Measurements from ENCODE around the gene SMC6. TPM values are rescaled to one million over a fixed set of nuclear protein-coding genes. Genes with fewer than 3 reads are reported as not detected.
A peak's percentile ranks its signal among the peaks of the same experiment; 100 is the strongest.

SMC6 gene
- total and polyA plus RNA-seq, 2 experiments from 2014 or later = 53.4 to 59.8 TPM

GRCh38 chr2:17615147-17615546, 138.5 kb downstream of the SMC6 start (continued):
- TF ChIP-seq ETS1 (IDR thresholded peaks at IDR 0.05) (no peak), REST (IDR thresholded peaks at IDR 0.05; ENCODE audit: unreplicated experiment) (no peak)

- H3F3A ChIP-seq (replicated peaks; ENCODE audit: low read depth) = no peaks in the 10 kb centered on the region
- H3K9me3 Mint-ChIP-seq = no peaks in the 10 kb centered on the region
- peaks cover 24% of the 10 kb centered on the region for H3K36me3 Mint-ChIP-seq (ENCODE audit: low read depth)
- peaks cover 24% of the 10 kb centered on the region for H3K4me1 Mint-ChIP-seq
- DNase-seq (ENCODE audit: low spot score) (no peak), ATAC-seq (no peak)
- peaks cover 3% of the 10 kb centered on the region for H3K27me3 Mint-ChIP-seq (ENCODE audit: insufficient read depth, low read depth, poor library complexity)
- H3K4me1 ChIP-seq (ENCODE audit: insufficient read depth) = peaks cover 22% of the 10 kb centered on the region
- no peaks in the 10 kb centered on the region for H3K27me3 ChIP-seq (ENCODE audit: insufficient read depth)
- peaks cover 11% of the 10 kb centered on the region; the same call in 1 of the 2 replicates for H4K20me1 ChIP-seq (replicated peaks; ENCODE audit: insufficient read depth)
- no peak overlapping the region for H3K4me3 ChIP-seq
- H3K27ac Mint-ChIP-seq = no peak overlapping the region
- H3K4me2 ChIP-seq = 0 out of 2 replicates have a peak overlapping the region, but pooled peaks have one; percentile 20
- no peak overlapping the region for H2AFZ ChIP-seq
- no peak overlapping the region for H3K27ac ChIP-seq (ENCODE audit: low read depth)
- no peak for TF ChIP-seq NANOG (IDR thresholded peaks at IDR 0.05; ENCODE audit: borderline replicate concordance)
- no peak for TF ChIP-seq ZNF114 (CRISPR knock-in tag; IDR thresholded peaks at IDR 0.05)
- 0 out of 2 replicates have a peak, but pooled peaks cover 3% of the 10 kb centered on the region for H3K36me3 ChIP-seq (ENCODE audit: insufficient read depth)
- no peaks in the 10 kb centered on the region for H3K9me2 ChIP-seq (ENCODE audit: insufficient read depth)
- H3K79me2 ChIP-seq (replicated peaks; ENCODE audit: insufficient read depth) = no peaks in the 10 kb centered on the region
- no peak overlapping the region for H3K4me3 Mint-ChIP-seq
Measured at GRCh38 chr2:17614174-17614930, 139.3 kb downstream of the SMC6 start.

Other genes with a start within 250 kb of the SMC6 start
- 0.38 TPM in 1 of 2 replicates, not detected in the other for gene RAD51AP2, start 235.4 kb downstream of the SMC6 start, total RNA-seq (2014; rRNA removed; shearing (Covaris generic))
- 0.16 and 0.23 TPM in 2 replicates for gene RAD51AP2, start 235.4 kb downstream of the SMC6 start, polyA plus RNA-seq (2016; fragmentation: Nextera tagmentation; extraction: Ambion mirVana)
- gene VSNL1, start 213.1 kb downstream of the SMC6 start, total RNA-seq (2014; rRNA removed; shearing (Covaris generic)) = 95.6 and 102 TPM in 2 replicates
- gene VSNL1, start 213.1 kb downstream of the SMC6 start, polyA plus RNA-seq (2016; fragmentation: Nextera tagmentation; extraction: Ambion mirVana) = 87.4 and 112 TPM in 2 replicates
- 25.2 and 43.3 TPM in 2 replicates for gene GEN1, start 328 bp upstream of the SMC6 start, total RNA-seq (2014; rRNA removed; shearing (Covaris generic))
- gene GEN1, start 328 bp upstream of the SMC6 start, polyA plus RNA-seq (2016; fragmentation: Nextera tagmentation; extraction: Ambion mirVana) = 9.8 and 14.2 TPM in 2 replicates
- not detected in 2 replicates for gene MSGN1, start 62.6 kb upstream of the SMC6 start, total RNA-seq (2014; rRNA removed; shearing (Covaris generic))
- gene MSGN1, start 62.6 kb upstream of the SMC6 start, polyA plus RNA-seq (2016; fragmentation: Nextera tagmentation; extraction: Ambion mirVana) = not detected in 2 replicates
- gene KCNS3, start 124.9 kb upstream of the SMC6 start, total RNA-seq (2014; rRNA removed; shearing (Covaris generic)) = 62.4 and 80.0 TPM in 2 replicates
- 20.6 and 23.2 TPM in 2 replicates for gene KCNS3, start 124.9 kb upstream of the SMC6 start, polyA plus RNA-seq (2016; fragmentation: Nextera tagmentation; extraction: Ambion mirVana)